Ishikawa (cell line): ENCODE data around the gene PARD6G.

Experiments
- CEBPB ChIP-seq: IDR thresholded peaks from 2 replicates; pipeline ENCODE4 v1.6.1; 2012
- CREB1 ChIP-seq: IDR thresholded peaks from 2 replicates; pipeline ENCODE4 v1.6.1; 2012; ENCODE audit warnings: low read depth
- EGR1 ChIP-seq: IDR thresholded peaks from 2 replicates; pipeline ENCODE4 v1.6.1; 2012
- EP300 ChIP-seq: IDR thresholded peaks from 2 replicates; pipeline ENCODE4 v1.6.1; 2012; ENCODE audit warnings: borderline replicate concordance
- FOXM1 ChIP-seq: IDR thresholded peaks from 2 replicates; pipeline ENCODE4 v1.6.1; 2012; ENCODE audit warnings: low read depth, borderline replicate concordance
- MAX ChIP-seq: IDR thresholded peaks from 2 replicates; pipeline ENCODE4 v1.6.1; 2012
- RAD21 ChIP-seq: IDR thresholded peaks from 2 replicates; pipeline ENCODE4 v1.6.1; 2012; ENCODE audit warnings: low read depth
- REST ChIP-seq: IDR thresholded peaks from 2 replicates; pipeline ENCODE4 v1.6.1; 2012; ENCODE audit warnings: low read depth, mild to moderate bottlenecking
- TAF1 ChIP-seq: IDR thresholded peaks from 2 replicates; pipeline ENCODE4 v1.6.1; 2012; ENCODE audit warnings: low read depth, mild to moderate bottlenecking
- TEAD4 ChIP-seq: IDR thresholded peaks from 2 replicates; pipeline ENCODE4 v1.6.1; 2012
- USF1 ChIP-seq: IDR thresholded peaks from 2 replicates; pipeline ENCODE4 v1.6.1; 2012
- YY1 ChIP-seq: IDR thresholded peaks from 2 replicates; pipeline ENCODE4 v1.6.1; 2012; ENCODE audit warnings: low read depth
- ZBTB7A ChIP-seq: IDR thresholded peaks from 2 replicates; pipeline ENCODE4 v1.6.1; 2012; ENCODE audit warnings: low read depth

The PARD6G gene

DNA sequence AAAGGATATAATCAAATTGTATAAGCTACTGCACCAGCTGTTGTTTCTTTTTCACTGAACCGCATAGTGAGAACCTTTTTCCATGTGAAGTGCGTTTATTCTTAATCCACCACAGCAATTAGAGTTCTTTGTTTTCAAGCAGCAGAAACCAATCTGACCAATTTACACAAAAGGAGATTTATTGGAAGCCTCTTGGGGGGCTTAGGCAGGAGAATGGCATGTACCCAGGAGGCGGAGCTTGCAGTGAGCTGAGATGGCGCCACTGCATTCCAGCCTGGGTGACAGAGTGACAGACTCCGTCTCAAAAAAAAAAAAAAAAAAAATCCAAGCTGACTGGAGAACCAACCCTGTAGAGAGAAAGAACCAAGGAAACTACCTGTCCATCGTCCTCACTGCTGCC lies 128.2 kb downstream of the PARD6G start:
- TF ChIP-seq EP300 = no peak
- no peak for TF ChIP-seq REST
- no peak for TF ChIP-seq CEBPB

GRCh38 chr18:80115035-80115434 lies 132.3 kb downstream of the PARD6G start:
- TF ChIP-seq USF1 = no peak
- TF ChIP-seq EP300 = no peak
- no peak for TF ChIP-seq MAX
- no peak for TF ChIP-seq FOXM1
- TF ChIP-seq YY1 = no peak
- no peak for TF ChIP-seq REST
- TF ChIP-seq ZBTB7A = no peak
- no peak for TF ChIP-seq CEBPB

- TF ChIP-seq CREB1 (no peak), FOXM1 (no peak), RAD21 (no peak), EP300 (no peak), REST (no peak), MAX (no peak)
Observed at GRCh38 chr18:80112624-80113248, 134.6 kb downstream of the PARD6G start.

GRCh38 chr18:80109676-80110078 lies 137.6 kb downstream of the PARD6G start:
- TF ChIP-seq USF1 = peak; percentile 91
- TF ChIP-seq FOXM1 = no peak

GRCh38 chr18:80108739-80109675 lies 138.3 kb downstream of the PARD6G start, which contains the start of gene ADNP2:
Gene ADNP2, plus strand, starts transcription at chr18:80109262. Its CDS starts 8,281 bp downstream, at chr18:80117543.
- TF ChIP-seq ZBTB7A = peak; percentile 87
- peak; percentile 93 for TF ChIP-seq YY1
- TF ChIP-seq TAF1 = peak; percentile 50
- TF ChIP-seq EGR1 = no peak
- TF ChIP-seq CREB1 = peak; percentile 91
- TF ChIP-seq TEAD4 = no peak
- peak; percentile 53; the same call in 1 of the 2 replicates for TF ChIP-seq MAX
- TF ChIP-seq USF1 = peak; percentile 98
